ENCODE results near the gene AP3M1.
A peak's percentile ranks its signal among the peaks of the same experiment; 100 is the strongest.

DNA sequence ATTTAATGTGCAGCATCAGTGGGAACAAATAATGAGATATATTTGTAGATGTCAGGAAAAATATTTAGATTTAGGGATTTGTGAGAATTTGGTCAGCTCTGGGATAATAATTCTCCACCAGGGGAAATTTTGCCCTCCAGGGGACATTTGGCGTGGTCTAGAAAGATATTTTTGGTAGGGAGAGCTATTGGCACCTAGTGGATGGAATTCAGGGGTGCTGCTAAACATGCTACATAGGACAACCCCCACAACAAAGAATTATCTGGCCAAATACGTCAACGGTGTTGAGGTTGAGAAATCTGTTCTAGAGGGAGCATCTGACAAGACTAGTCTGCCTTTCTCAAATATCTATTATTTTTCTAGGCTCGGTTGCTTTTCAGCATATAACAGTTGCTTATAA lies 2.5 kb upstream of the AP3M1 start:
- no peak for TF ChIP-seq USF1 (IDR thresholded peaks at IDR 0.05)
- TF ChIP-seq TAF1 (IDR thresholded peaks at IDR 0.05; ENCODE audit: low read depth) = no peak
- TF ChIP-seq, protein P1, sequence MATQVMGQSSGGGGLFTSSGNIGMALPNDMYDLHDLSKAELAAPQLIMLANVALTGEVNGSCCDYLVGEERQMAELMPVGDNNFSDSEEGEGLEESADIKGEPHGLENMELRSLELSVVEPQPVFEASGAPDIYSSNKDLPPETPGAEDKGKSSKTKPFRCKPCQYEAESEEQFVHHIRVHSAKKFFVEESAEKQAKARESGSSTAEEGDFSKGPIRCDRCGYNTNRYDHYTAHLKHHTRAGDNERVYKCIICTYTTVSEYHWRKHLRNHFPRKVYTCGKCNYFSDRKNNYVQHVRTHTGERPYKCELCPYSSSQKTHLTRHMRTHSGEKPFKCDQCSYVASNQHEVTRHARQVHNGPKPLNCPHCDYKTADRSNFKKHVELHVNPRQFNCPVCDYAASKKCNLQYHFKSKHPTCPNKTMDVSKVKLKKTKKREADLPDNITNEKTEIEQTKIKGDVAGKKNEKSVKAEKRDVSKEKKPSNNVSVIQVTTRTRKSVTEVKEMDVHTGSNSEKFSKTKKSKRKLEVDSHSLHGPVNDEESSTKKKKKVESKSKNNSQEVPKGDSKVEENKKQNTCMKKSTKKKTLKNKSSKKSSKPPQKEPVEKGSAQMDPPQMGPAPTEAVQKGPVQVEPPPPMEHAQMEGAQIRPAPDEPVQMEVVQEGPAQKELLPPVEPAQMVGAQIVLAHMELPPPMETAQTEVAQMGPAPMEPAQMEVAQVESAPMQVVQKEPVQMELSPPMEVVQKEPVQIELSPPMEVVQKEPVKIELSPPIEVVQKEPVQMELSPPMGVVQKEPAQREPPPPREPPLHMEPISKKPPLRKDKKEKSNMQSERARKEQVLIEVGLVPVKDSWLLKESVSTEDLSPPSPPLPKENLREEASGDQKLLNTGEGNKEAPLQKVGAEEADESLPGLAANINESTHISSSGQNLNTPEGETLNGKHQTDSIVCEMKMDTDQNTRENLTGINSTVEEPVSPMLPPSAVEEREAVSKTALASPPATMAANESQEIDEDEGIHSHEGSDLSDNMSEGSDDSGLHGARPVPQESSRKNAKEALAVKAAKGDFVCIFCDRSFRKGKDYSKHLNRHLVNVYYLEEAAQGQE (IDR thresholded peaks at IDR 0.05; ENCODE audit: low read depth) = no peak
- TF ChIP-seq CREB1 (IDR thresholded peaks at IDR 0.05; ENCODE audit: low read depth) = no peak
- no peak for TF ChIP-seq CEBPB (IDR thresholded peaks at IDR 0.05)
- TF ChIP-seq TEAD4 (IDR thresholded peaks at IDR 0.05) = peak; percentile 63
- TF ChIP-seq, protein P2, sequence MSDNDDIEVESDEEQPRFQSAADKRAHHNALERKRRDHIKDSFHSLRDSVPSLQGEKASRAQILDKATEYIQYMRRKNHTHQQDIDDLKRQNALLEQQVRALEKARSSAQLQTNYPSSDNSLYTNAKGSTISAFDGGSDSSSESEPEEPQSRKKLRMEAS (IDR thresholded peaks at IDR 0.05) = no peak
- TF ChIP-seq TCF12 (IDR thresholded peaks at IDR 0.05; ENCODE audit: low read depth) = no peak
- TF ChIP-seq EP300 (IDR thresholded peaks at IDR 0.05; ENCODE audit: borderline replicate concordance) = no peak
- TF ChIP-seq ZBTB7A (IDR thresholded peaks at IDR 0.05; ENCODE audit: low read depth) = no peak
- TF ChIP-seq EGR1 (IDR thresholded peaks at IDR 0.05) = no peak
- no peak for TF ChIP-seq YY1 (IDR thresholded peaks at IDR 0.05; ENCODE audit: low read depth)
- no peak for TF ChIP-seq NFIC (IDR thresholded peaks at IDR 0.05)
- no peak for TF ChIP-seq RAD21 (IDR thresholded peaks at IDR 0.05; ENCODE audit: low read depth)
